Skeletal muscle tissue (tissue), 4 donors: Measurements from ENCODE around the gene RPL26. TPM values are rescaled to one million over a fixed set of nuclear protein-coding genes. Genes with fewer than 3 reads are reported as not detected.
A peak's percentile ranks its signal among the peaks of the same experiment; 100 is the strongest.
"Not testable (repeated sequence)": the region's sequence is repeated elsewhere in the genome, so short reads cannot be mapped to it uniquely, and the experiment has no call there.

Experiments
- H3K27ac ChIP-seq: one replicate; pipeline ENCODE4 v1.7.0; 2013; ENCODE audit warnings: mild to moderate bottlenecking, low read depth, low read length, inconsistent platforms
- H3K27me3 ChIP-seq, 3 donors: one replicate each; pipeline ENCODE4 v1.7.0; 2013; ENCODE audit warnings: low read length in 3 of 3; ENCODE audit not compliant: control insufficient read depth in 3 of 3, insufficient read depth in 3 of 3
- H3K36me3 ChIP-seq, 3 donors: one replicate each; pipeline ENCODE4 v1.7.0; 2013; ENCODE audit warnings: low read length in 3 of 3; ENCODE audit not compliant: control insufficient read depth in 3 of 3, insufficient read depth in 3 of 3
- H3K4me1 ChIP-seq, 3 donors: one replicate each; pipeline ENCODE4 v1.7.0; 2013; ENCODE audit warnings: low read length in 3 of 3, mild to moderate bottlenecking in 3 of 3; ENCODE audit not compliant: control insufficient read depth in 3 of 3, insufficient read depth in 3 of 3
- H3K4me3 ChIP-seq, 3 donors: one replicate each; pipeline ENCODE4 v1.7.0; 2013; ENCODE audit warnings: low read length in 3 of 3
- H3K9ac ChIP-seq, 3 donors: one replicate each; pipeline ENCODE4 v1.7.0; 2013; ENCODE audit warnings: low read length in 3 of 3, mild to moderate bottlenecking in 3 of 3, moderate library complexity in 2 of 3, low read depth in 1 of 3
- H3K9me3 ChIP-seq, 3 donors: one replicate each; pipeline ENCODE4 v1.7.0; 2013; ENCODE audit warnings: low read length in 3 of 3; ENCODE audit not compliant: control insufficient read depth in 3 of 3
- total RNA-seq: library from RNA; depleted of rRNA; stranded (reverse); fragments of >200 nt; gene quantifications from one replicate; pipeline ENCODE4 v1.2.3, GENCODE V29; 2014
- donor health status: Osteomylitis.

RPL26 gene
- total RNA-seq, 1 donor from 2014 or later: 4,040 TPM

DNA sequence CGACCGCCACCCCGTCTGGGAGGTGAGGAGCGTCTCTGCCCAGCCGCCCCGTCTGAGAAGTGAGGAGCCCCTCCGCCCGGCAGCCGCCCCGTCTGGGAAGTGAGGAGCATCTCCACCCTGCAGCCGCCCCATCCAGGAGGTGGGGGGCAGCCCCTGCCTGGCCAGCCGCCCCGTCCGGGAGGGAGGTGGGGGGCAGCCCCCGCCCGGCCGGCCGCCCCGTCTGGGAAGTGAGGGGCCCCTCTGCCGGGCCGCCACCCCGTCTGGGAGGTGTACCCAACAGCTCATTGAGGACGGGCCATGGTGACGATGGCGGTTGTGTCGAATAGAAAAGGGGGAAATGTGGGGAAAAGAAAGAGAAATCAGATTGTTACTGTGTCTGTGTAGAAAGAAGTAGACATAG, 9.1 kb downstream of the RPL26 start:
- peaks cover 22 to 23% (median 23%) of the 10 kb centered on the region in 3 donors for H3K36me3 ChIP-seq
- not testable (repeated sequence) for H3K9me3 ChIP-seq, H3K27ac ChIP-seq, H3K4me3 ChIP-seq, H3K27me3 ChIP-seq, H3K9ac ChIP-seq
- H3K4me1 ChIP-seq: peaks cover 27 to 31% (median 29%) of the 10 kb centered on the region in 3 donors

DNA sequence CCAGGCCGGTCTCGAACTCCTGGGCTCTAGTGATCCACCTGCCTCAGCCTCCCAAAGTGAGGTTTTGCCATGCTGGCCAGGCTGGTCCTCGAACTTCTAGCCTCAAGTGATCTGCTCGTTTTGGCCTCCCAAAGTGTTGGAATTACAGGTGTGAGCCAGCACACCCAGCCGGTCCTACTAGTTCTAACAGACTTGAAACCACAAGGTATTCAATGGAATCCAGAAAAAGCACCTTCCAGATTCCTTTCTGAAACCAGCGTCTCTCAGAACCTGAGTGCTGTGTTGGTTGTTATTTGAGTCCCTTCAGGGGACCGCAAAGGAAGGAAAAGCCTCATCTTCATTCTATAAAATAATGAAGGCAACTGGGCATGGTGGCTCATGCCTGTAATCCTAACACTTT, 10.6 kb downstream of the RPL26 start:
- peak overlapping the region in 1 of 3 donors; percentile 16 for H3K9ac ChIP-seq
- peaks cover 13 to 21% (median 16%) of the 10 kb centered on the region in 3 donors for H3K36me3 ChIP-seq
- H3K27ac ChIP-seq: no peak overlapping the region
- H3K9me3 ChIP-seq: no peaks in the 10 kb centered on the region
- no peak overlapping the region for H3K4me3 ChIP-seq
- H3K27me3 ChIP-seq: no peaks in the 10 kb centered on the region
- H3K4me1 ChIP-seq: peaks cover 27 to 31% (median 29%) of the 10 kb centered on the region in 3 donors

DNA sequence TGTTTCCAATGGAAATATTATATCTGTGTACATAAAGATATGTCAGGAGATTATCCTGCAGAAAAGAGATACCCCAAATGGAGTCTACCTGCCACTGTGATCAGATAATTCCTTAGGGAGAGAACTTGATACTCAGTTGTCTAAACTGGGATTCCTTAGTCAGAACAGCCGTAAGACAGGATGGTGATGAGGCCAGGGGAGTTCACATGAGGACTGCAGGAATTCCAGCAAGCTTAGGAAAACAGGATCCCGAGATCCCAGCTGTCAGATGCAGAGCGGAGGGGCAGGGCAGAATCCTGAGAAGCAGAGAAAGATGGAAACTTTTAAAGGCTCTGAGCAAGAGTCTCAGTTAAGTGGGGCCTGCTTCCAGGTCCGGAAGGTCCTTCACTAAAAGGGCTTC, 11.2 kb downstream of the RPL26 start:
- Histone ChIP-seq H3K27ac (peak overlapping the region; percentile 41), H3K4me3 (no peak overlapping the region), H3K4me1 (peaks cover 23 to 28% (median 25%) of the 10 kb centered on the region in 3 donors), H3K36me3 (peaks cover 13 to 21% (median 13%) of the 10 kb centered on the region in 3 donors), H3K27me3 (no peaks in the 10 kb centered on the region), H3K9ac (peak overlapping the region in 2 of 3 donors; percentile 42 to 43), H3K9me3 (no peaks in the 10 kb centered on the region)

DNA sequence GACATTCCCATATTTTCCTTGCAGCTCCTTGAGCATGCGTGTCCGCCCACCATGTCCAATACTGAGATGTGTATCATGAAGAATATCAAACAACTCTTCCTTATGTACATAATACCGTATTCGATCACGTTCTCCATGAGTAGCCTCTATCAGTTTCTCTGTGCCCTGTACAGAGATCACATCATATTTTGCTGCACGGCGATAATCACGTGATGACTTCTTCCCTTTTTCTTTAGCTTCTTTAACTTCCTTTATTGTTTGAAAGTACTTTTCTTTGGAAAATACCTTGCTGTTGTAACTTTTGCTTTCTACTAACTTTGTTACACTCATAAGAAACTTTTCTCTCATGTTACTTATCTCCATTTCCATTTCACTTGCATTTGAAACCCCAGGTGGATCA, 13.0 kb downstream of the RPL26 start:
- Histone ChIP-seq H3K27ac (no peak overlapping the region), H3K27me3 (no peaks in the 10 kb centered on the region), H3K9ac (no peak overlapping the region), H3K4me1 (peaks cover 13 to 23% (median 16%) of the 10 kb centered on the region in 3 donors), H3K9me3 (no peaks in the 10 kb centered on the region), H3K36me3 (peaks cover 13 to 18% (median 13%) of the 10 kb centered on the region in 3 donors), H3K4me3 (no peak overlapping the region)

DNA sequence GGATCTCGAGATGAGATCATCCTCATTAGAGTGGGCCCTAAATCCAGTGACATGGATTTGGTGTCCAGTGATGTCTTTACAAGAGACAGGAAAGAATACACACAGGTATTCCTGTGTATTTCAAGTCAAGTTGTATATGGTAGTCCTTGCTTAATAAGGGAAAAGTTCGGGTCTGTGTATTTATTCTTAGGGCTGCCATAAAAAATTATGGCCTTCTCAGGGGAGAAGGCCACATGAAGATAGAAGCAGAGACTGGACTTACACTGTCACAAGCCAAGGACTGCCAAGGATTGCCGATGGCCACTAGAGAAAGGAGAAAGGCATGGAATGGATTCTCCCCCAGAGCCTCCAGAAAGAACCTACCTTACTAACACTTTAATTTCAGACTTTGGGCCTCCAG, 14.8 kb downstream of the RPL26 start:
- H3K27me3 ChIP-seq: no peaks in the 10 kb centered on the region
- no peak overlapping the region for H3K27ac ChIP-seq
- peaks cover 13 to 21% (median 16%) of the 10 kb centered on the region in 3 donors for H3K36me3 ChIP-seq
- H3K4me1 ChIP-seq: peaks cover 16 to 25% (median 16%) of the 10 kb centered on the region in 3 donors
- H3K9me3 ChIP-seq: no peaks in the 10 kb centered on the region
- H3K9ac ChIP-seq: no peak overlapping the region
- no peak overlapping the region for H3K4me3 ChIP-seq

DNA sequence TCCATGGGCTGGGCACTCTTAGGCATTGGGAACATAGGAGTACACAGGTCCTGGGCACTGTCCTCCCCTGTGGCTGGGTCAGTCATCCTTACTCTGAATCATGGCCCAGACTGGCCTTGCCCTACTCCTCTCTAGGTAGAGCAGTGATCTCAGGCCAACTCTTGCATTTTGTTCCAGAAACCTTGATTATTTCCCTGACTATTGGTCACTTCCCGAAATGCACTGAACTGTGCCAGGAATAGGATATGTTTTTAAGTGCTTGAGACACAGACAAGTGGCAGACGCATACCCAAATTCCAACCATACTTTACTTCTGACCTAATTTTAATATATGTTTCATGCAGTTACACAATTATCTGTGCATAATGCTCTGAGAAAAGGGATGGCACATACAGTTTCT, 16.8 kb downstream of the RPL26 start:
- no peaks in the 10 kb centered on the region for H3K9me3 ChIP-seq
- no peaks in the 10 kb centered on the region for H3K27me3 ChIP-seq
- H3K4me3 ChIP-seq: no peak overlapping the region
- peaks cover 13 to 21% (median 16%) of the 10 kb centered on the region in 3 donors for H3K36me3 ChIP-seq
- H3K27ac ChIP-seq: peak overlapping the region; percentile 63
- peaks cover 12 to 23% (median 17%) of the 10 kb centered on the region in 3 donors for H3K4me1 ChIP-seq
- H3K9ac ChIP-seq: no peak overlapping the region

DNA sequence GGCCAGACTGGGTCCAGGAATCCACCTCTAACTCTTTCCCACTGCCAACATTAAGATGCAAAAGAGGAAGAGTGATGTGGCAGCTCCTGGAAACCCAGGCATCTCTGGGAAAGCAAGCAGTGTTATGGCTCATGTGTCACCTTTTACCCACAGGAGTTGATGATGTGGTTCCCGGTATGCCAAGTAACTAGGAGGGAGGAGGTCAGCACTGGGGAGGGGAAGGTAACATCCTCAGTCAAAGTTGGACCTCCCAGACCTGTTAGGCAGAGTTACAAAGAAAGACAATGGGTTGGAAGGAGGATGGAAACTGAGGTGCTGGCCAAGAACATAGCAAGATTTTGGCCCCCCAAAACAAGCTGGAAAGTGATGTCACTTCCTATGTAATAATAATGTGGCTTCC, 17.9 kb downstream of the RPL26 start:
- no peak overlapping the region for H3K4me3 ChIP-seq
- no peaks in the 10 kb centered on the region for H3K27me3 ChIP-seq
- H3K4me1 ChIP-seq: peaks cover 13 to 22% (median 16%) of the 10 kb centered on the region in 3 donors
- peak overlapping the region; percentile 46 for H3K27ac ChIP-seq
- no peaks in the 10 kb centered on the region for H3K9me3 ChIP-seq
- H3K9ac ChIP-seq: no peak overlapping the region
- peaks cover 13 to 20% (median 16%) of the 10 kb centered on the region in 3 donors for H3K36me3 ChIP-seq

DNA sequence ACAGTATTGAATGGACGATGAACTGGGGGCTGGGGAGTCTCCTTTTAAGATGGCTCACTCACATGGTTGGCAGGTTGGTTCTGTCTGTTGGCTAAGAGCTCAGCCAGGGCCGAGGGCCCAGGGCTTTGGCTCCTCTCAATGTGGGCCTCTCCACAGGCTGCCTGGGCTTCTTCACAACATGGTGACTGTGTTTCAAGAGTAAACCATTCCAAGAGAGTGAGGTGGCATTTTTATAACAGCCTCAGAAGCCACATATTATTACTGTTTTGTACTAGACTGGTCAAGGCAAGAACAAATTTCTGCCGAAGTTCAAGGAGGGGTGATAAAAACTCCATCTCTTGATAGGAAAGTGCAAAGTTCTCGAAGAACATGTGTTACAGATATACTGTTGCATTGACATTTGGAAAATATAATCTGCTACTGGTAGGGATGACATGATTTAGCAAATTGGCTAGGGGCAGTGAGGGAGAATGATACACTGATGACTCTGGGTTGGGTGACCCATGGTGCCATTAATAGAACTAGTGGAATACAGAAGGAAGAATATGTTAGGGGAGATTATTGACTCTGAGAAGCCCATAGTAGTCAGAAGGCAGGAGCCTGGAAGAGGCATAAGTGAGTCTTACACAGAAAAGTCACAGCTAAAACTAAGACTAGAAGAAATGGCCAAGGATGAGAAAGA, 20.2 kb downstream of the RPL26 start:
- no peak overlapping the region for H3K4me3 ChIP-seq
- H3K27ac ChIP-seq: peak overlapping the region; percentile 67
- H3K27me3 ChIP-seq: no peaks in the 10 kb centered on the region
- no peaks in the 10 kb centered on the region for H3K9me3 ChIP-seq
- H3K36me3 ChIP-seq: peaks cover 0 to 4% (median 3%) of the 10 kb centered on the region in 3 donors
- peaks cover 15 to 30% (median 22%) of the 10 kb centered on the region in 3 donors for H3K4me1 ChIP-seq
- no peak overlapping the region for H3K9ac ChIP-seq

DNA sequence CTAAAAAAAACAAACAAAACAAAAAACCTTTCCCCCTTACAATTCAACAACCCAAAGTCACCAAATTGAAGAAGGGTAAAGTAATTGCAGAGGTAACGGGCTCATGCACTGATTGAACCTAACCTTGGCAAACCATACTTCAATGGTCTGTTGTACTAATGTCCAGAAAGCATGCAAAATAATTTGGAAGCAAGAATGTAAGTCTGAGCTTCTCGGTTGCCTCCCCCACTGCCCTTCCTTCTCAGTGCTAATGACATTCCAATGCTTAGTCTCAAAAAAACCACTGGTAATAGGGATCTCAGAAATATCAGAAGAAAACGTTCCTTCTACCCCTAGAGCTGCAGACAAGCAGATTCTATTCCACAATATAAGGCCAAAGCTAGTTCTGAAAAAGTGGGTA, 22.2 kb downstream of the RPL26 start:
- Histone ChIP-seq H3K4me1 (peaks cover 15 to 26% (median 22%) of the 10 kb centered on the region in 3 donors), H3K9ac (no peak overlapping the region)

DNA sequence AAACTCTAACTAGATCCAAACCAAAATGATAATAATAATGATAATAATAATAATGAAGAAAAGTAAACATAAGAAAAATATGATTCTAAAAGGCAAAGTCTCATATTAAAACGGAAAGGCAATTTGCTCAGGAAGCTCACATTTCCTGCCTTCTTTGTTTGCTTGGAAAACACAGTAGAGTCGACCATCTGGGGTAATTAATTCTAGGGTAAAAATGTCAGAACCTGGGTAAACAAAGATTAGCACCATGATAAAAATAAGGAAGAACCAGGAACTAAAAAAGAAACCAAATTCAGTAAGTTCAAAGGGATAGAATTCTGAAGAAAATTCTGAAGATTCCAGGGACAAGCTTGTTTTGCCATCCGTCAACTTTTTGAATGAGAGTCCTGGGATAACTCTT, 22.7 kb downstream of the RPL26 start:
- no peak overlapping the region for H3K9ac ChIP-seq
- H3K4me3 ChIP-seq: no peak overlapping the region
- peaks cover 15 to 24% (median 21%) of the 10 kb centered on the region in 3 donors for H3K4me1 ChIP-seq
- peak overlapping the region; percentile 66 for H3K27ac ChIP-seq
- H3K36me3 ChIP-seq: peaks cover 0 to 4% (median 3%) of the 10 kb centered on the region in 3 donors
- no peaks in the 10 kb centered on the region for H3K27me3 ChIP-seq
- H3K9me3 ChIP-seq: no peaks in the 10 kb centered on the region

More for the DNA sequence above, 22.2 kb downstream of the RPL26 start:
- H3K27me3 ChIP-seq: no peaks in the 10 kb centered on the region
- peak overlapping the region; percentile 66 for H3K27ac ChIP-seq
- H3K4me3 ChIP-seq: no peak overlapping the region
- H3K9me3 ChIP-seq: no peaks in the 10 kb centered on the region
- peaks cover 0 to 4% (median 3%) of the 10 kb centered on the region in 3 donors for H3K36me3 ChIP-seq
